SU-DHL-6 (cell line): Measurements from ENCODE around the gene MARCHF3.

ENCODE experiments used
- H2AFZ ChIP-seq: fragments of 200-600 bp; sonication (generic); 2 replicates; pipeline ENCODE4 v1.6.1; 2014; ENCODE audit warnings: low read depth, mild to moderate bottlenecking, moderate library complexity, mixed read lengths, antibody characterized with exemption, low read length; ENCODE audit not compliant: severe bottlenecking
- H3F3A ChIP-seq: fragments of 200-600 bp; shearing (Covaris generic); 2 replicates; pipeline ENCODE4 v1.6.0; 2016; ENCODE audit warnings: antibody characterized with exemption, mild to moderate bottlenecking; ENCODE audit not compliant: insufficient read depth
- H3K27ac ChIP-seq: fragments of 200-600 bp; sonication (generic); 2 replicates; pipeline ENCODE4 v1.5.1; 2016; ENCODE audit warnings: low read depth, mild to moderate bottlenecking, low read length, moderate library complexity, mixed read lengths
- H3K27me3 ChIP-seq: fragments of 200-600 bp; sonication (generic), shearing (Covaris generic); 2 replicates; pipeline ENCODE4 v1.6.0; 2014; ENCODE audit warnings: mild to moderate bottlenecking, low read length
- H3K36me3 ChIP-seq: fragments of 200-600 bp; sonication (generic); 2 replicates; pipeline ENCODE4 v1.6.1; 2014; ENCODE audit warnings: mild to moderate bottlenecking, low read length, mixed read lengths
- H3K4me2 ChIP-seq: fragments of 300-600, 200-600 bp; shearing (Covaris generic), sonication (generic); 2 replicates; pipeline ENCODE4 v1.6.0; 2014; ENCODE audit warnings: low read length, low read depth, mild to moderate bottlenecking; ENCODE audit not compliant: poor library complexity, severe bottlenecking
- H3K4me3 ChIP-seq: fragments of 200-600 bp; sonication (generic); 2 replicates; pipeline ENCODE4 v1.5.1; 2014; ENCODE audit warnings: antibody characterized with exemption, low read length, mild to moderate bottlenecking, mixed read lengths; ENCODE audit not compliant: insufficient read depth, poor library complexity, severe bottlenecking
- H3K79me2 ChIP-seq: fragments of 200-600 bp; sonication (generic); 2 replicates; pipeline ENCODE4 v1.6.1; 2014; ENCODE audit warnings: mild to moderate bottlenecking, low read length, moderate library complexity; ENCODE audit not compliant: insufficient read depth
- H3K9ac ChIP-seq: fragments of 200-600 bp; sonication (generic); 2 replicates; pipeline ENCODE4 v1.7.0; 2014; ENCODE audit warnings: mild to moderate bottlenecking, low read length
- H3K9me2 ChIP-seq: fragments of 200-600 bp; sonication (generic); replicated peaks from 2 replicates; pipeline ENCODE4 v1.6.1; 2014; ENCODE audit warnings: low read length; ENCODE audit not compliant: insufficient read depth
- H3K9me3 ChIP-seq: fragments of 200-600 bp; sonication (generic); 2 replicates; pipeline ENCODE4 v1.6.1; 2014; ENCODE audit warnings: low read length, mixed read lengths; ENCODE audit not compliant: insufficient read depth
- H4K20me1 ChIP-seq: fragments of 200-600 bp; sonication (generic); 2 replicates; pipeline ENCODE4 v1.6.1; 2014; ENCODE audit warnings: low read depth, mild to moderate bottlenecking, antibody characterized with exemption, low read length, moderate library complexity, mixed read lengths
- CTCF ChIP-seq: fragments of 200-600 bp; sonication (generic); IDR thresholded peaks from one replicate; pipeline ENCODE4 v1.5.1; 2017; ENCODE audit warnings: antibody characterized with exemption, mild to moderate bottlenecking, low read length, moderate library complexity; ENCODE audit not compliant: insufficient read depth, poor library complexity, severe bottlenecking
- EZH2phosphoT487 ChIP-seq: fragments of 200-600 bp; sonication (generic), shearing (Covaris generic); conservative IDR thresholded peaks from 2 replicates; pipeline ENCODE4 v1.6.1; 2018; ENCODE audit warnings: mild to moderate bottlenecking, antibody characterized with exemption, low read length, moderate library complexity, mixed read lengths

MARCHF3 gene

GRCh38 chr5:126871441-126871840 lies 158.9 kb downstream of the MARCHF3 start:
- no peak overlapping the region for H2AFZ ChIP-seq
- no peaks in the 10 kb centered on the region for H3F3A ChIP-seq
- no peak overlapping the region for H3K27ac ChIP-seq
- no peak overlapping the region for H3K4me3 ChIP-seq
- TF ChIP-seq EZH2phosphoT487 (no peak), CTCF (no peak)
- H4K20me1 ChIP-seq = no peaks in the 10 kb centered on the region
- H3K9ac ChIP-seq = no peak overlapping the region
- no peaks in the 10 kb centered on the region for H3K36me3 ChIP-seq
- no peaks in the 10 kb centered on the region for H3K79me2 ChIP-seq
- no peaks in the 10 kb centered on the region for H3K9me3 ChIP-seq
- no peaks in the 10 kb centered on the region for H3K27me3 ChIP-seq
- no peaks in the 10 kb centered on the region for H3K9me2 ChIP-seq
- no peak overlapping the region for H3K4me2 ChIP-seq

GRCh38 chr5:126869005-126869451 lies 161.3 kb downstream of the MARCHF3 start:
- Histone ChIP-seq H3F3A (no peaks in the 10 kb centered on the region), H3K4me2 (no peak overlapping the region), H3K9ac (no peak overlapping the region), H3K36me3 (no peaks in the 10 kb centered on the region), H3K79me2 (no peaks in the 10 kb centered on the region), H3K27me3 (no peaks in the 10 kb centered on the region), H4K20me1 (no peaks in the 10 kb centered on the region), H2AFZ (no peak overlapping the region), H3K9me3 (no peaks in the 10 kb centered on the region), H3K9me2 (no peaks in the 10 kb centered on the region), H3K27ac (no peak overlapping the region), H3K4me3 (no peak overlapping the region)
- TF ChIP-seq CTCF (no peak), EZH2phosphoT487 (no peak)

- H3K4me3 ChIP-seq = no peak overlapping the region
- TF ChIP-seq CTCF (no peak), EZH2phosphoT487 (no peak)
- H3K9ac ChIP-seq = no peak overlapping the region
- no peak overlapping the region for H2AFZ ChIP-seq
- H3K4me2 ChIP-seq = no peak overlapping the region
- H3K27ac ChIP-seq = no peak overlapping the region
- no peaks in the 10 kb centered on the region for H3K36me3 ChIP-seq
- H3K79me2 ChIP-seq = no peaks in the 10 kb centered on the region
- H4K20me1 ChIP-seq = no peaks in the 10 kb centered on the region
- no peaks in the 10 kb centered on the region for H3K9me2 ChIP-seq
- no peaks in the 10 kb centered on the region for H3K27me3 ChIP-seq
- no peaks in the 10 kb centered on the region for H3K9me3 ChIP-seq
- no peaks in the 10 kb centered on the region for H3F3A ChIP-seq
Observed at GRCh38 chr5:126868338-126869004, 161.9 kb downstream of the MARCHF3 start.
